B cell (primary cell): ENCODE measurements around the gene TMEM156.

Source experiments
- EZH2 ChIP-seq: IDR thresholded peaks from 2 replicates; pipeline ENCODE4 v1.6.1; 2012; ENCODE audit warnings: borderline replicate concordance, low read depth, mild to moderate bottlenecking, moderate library complexity, low read length; ENCODE audit not compliant: insufficient read depth, poor library complexity, severe bottlenecking
- TF ChIP-seq, protein P1 (sequence below): fragments of 200-600 bp; IDR thresholded peaks from one replicate; pipeline ENCODE4 v1.8.0; 2022; ENCODE audit warnings: antibody characterized with exemption, mild to moderate bottlenecking

GRCh38 chr4:38980903-38981676, 51.1 kb downstream of the TMEM156 start:
- TF ChIP-seq, protein P1, sequence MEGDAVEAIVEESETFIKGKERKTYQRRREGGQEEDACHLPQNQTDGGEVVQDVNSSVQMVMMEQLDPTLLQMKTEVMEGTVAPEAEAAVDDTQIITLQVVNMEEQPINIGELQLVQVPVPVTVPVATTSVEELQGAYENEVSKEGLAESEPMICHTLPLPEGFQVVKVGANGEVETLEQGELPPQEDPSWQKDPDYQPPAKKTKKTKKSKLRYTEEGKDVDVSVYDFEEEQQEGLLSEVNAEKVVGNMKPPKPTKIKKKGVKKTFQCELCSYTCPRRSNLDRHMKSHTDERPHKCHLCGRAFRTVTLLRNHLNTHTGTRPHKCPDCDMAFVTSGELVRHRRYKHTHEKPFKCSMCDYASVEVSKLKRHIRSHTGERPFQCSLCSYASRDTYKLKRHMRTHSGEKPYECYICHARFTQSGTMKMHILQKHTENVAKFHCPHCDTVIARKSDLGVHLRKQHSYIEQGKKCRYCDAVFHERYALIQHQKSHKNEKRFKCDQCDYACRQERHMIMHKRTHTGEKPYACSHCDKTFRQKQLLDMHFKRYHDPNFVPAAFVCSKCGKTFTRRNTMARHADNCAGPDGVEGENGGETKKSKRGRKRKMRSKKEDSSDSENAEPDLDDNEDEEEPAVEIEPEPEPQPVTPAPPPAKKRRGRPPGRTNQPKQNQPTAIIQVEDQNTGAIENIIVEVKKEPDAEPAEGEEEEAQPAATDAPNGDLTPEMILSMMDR = no peak
- TF ChIP-seq EZH2 = no peak
